Measurements from ENCODE around the gene EFNA3.

EFNA3 gene

GRCh38 chr1:155066777-155067176 lies 11.9 kb upstream of the EFNA3 start:
- DNase-seq (ENCODE audit: low read depth in 1 of 2, low spot score in 1 of 2) = no peak

GRCh38 chr1:155068599-155068998 lies 10.0 kb upstream of the EFNA3 start:
- DNase-seq (ENCODE audit: low read depth in 1 of 2, low spot score in 1 of 2) = no peak

- DNase-seq (ENCODE audit: low read depth in 1 of 2, low spot score in 1 of 2) = no peak
These were observed 9.0 kb upstream of the EFNA3 start for GRCh38 chr1:155069551-155070157.

- DNase-seq (ENCODE audit: low read depth in 1 of 2, low spot score in 1 of 2) = no peak
These were observed 8.4 kb upstream of the EFNA3 start for GRCh38 chr1:155070158-155070621.

- DNase-seq (ENCODE audit: low read depth in 1 of 2, low spot score in 1 of 2) = peak in 1 of 2 donors; percentile 71
These were observed 7.7 kb upstream of the EFNA3 start for GRCh38 chr1:155070721-155071569.

- DNase-seq (ENCODE audit: low read depth in 1 of 2, low spot score in 1 of 2) = no peak
These were observed 6.9 kb upstream of the EFNA3 start for GRCh38 chr1:155071701-155072100.

GRCh38 chr1:155072531-155073289 lies 5.9 kb upstream of the EFNA3 start:
- DNase-seq (ENCODE audit: low read depth in 1 of 2, low spot score in 1 of 2) = no peak

- DNase-seq (ENCODE audit: low read depth in 1 of 2, low spot score in 1 of 2) = no peak
These were observed 5.0 kb upstream of the EFNA3 start for GRCh38 chr1:155073377-155074242.

GRCh38 chr1:155075535-155075934 lies 3.1 kb upstream of the EFNA3 start:
- DNase-seq (ENCODE audit: low read depth in 1 of 2, low spot score in 1 of 2) = no peak

- no peak for DNase-seq (ENCODE audit: low read depth in 1 of 2, low spot score in 1 of 2)
These were observed 2.3 kb upstream of the EFNA3 start for GRCh38 chr1:155076371-155076770.

- no peak for DNase-seq (ENCODE audit: low read depth in 1 of 2, low spot score in 1 of 2)
These were observed 1.3 kb upstream of the EFNA3 start for GRCh38 chr1:155077346-155077745.

GRCh38 chr1:155077758-155078445 lies 735 bp upstream of the EFNA3 start:
- DNase-seq (ENCODE audit: low read depth in 1 of 2, low spot score in 1 of 2) = no peak

GRCh38 chr1:155079210-155079486 lies 511 bp downstream of the EFNA3 start:
- no peak for DNase-seq (ENCODE audit: low read depth in 1 of 2, low spot score in 1 of 2)

- no peak for DNase-seq (ENCODE audit: low read depth in 1 of 2, low spot score in 1 of 2)
These were observed 1.1 kb downstream of the EFNA3 start for GRCh38 chr1:155079487-155080311.

- DNase-seq (ENCODE audit: low read depth in 1 of 2, low spot score in 1 of 2) = no peak
These were observed 1.9 kb downstream of the EFNA3 start for GRCh38 chr1:155080312-155081228.

- no peak for DNase-seq (ENCODE audit: low read depth in 1 of 2, low spot score in 1 of 2)
These were observed 3.0 kb downstream of the EFNA3 start for GRCh38 chr1:155081472-155082300.

GRCh38 chr1:155082301-155083051 lies 3.8 kb downstream of the EFNA3 start:
- no peak for DNase-seq (ENCODE audit: low read depth in 1 of 2, low spot score in 1 of 2)
